Measurements from ENCODE around the gene ZMYM2. TPM values are rescaled to one million over a fixed set of nuclear protein-coding genes. Genes with fewer than 3 reads are reported as not detected.

Gene ZMYM2
- total and polyA plus RNA-seq, 2 experiments from 2014 or later: 87.9 to 159 TPM

DNA sequence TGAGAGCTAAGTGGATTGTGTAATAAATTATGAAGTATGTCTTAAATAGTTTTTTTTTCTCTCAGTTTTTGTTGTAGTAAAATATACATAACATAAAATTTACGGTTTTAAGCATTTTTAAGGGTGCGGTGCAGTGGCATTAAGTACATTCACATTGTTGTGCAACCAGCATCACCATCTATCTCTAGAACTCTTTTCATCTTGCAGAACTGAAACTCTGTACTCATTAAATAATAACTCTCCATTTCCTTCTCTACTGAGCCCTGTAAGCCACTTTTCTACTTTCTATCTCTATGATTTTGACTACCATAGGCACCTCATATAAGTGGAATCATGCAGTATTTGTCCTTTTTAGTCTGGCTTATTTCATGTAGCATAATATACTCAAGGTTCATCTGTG is 115.2 kb downstream of the ZMYM2 start:
- ATAC-seq (no peak), DNase-seq (ENCODE audit: low spot score) (no peak)
- H4K20me1 ChIP-seq (replicated peaks; ENCODE audit: insufficient read depth): peaks cover 11% of the 10 kb centered on the region; the same call in 1 of the 2 replicates
- peaks cover 9% of the 10 kb centered on the region for H3K36me3 ChIP-seq (ENCODE audit: insufficient read depth)
- H3K9me2 ChIP-seq (ENCODE audit: insufficient read depth): no peaks in the 10 kb centered on the region
- H3K27me3 ChIP-seq (ENCODE audit: insufficient read depth): no peaks in the 10 kb centered on the region
- no peaks in the 10 kb centered on the region for H3K9me3 Mint-ChIP-seq
- H3K4me3 ChIP-seq: no peak overlapping the region
- H2AFZ ChIP-seq: no peak overlapping the region
- H3K4me3 Mint-ChIP-seq: no peak overlapping the region
- peaks cover 4% of the 10 kb centered on the region for H3K27me3 Mint-ChIP-seq (ENCODE audit: insufficient read depth, low read depth, poor library complexity)
- H3K36me3 Mint-ChIP-seq (ENCODE audit: low read depth): peaks cover 64% of the 10 kb centered on the region
- no peak overlapping the region for H3K4me2 ChIP-seq
- H3K4me1 ChIP-seq (ENCODE audit: insufficient read depth): no peaks in the 10 kb centered on the region
- no peaks in the 10 kb centered on the region; the same call in 1 of the 2 replicates for H3F3A ChIP-seq (replicated peaks; ENCODE audit: low read depth)
- peaks cover 17% of the 10 kb centered on the region; the same call in 1 of the 2 replicates for H3K79me2 ChIP-seq (replicated peaks; ENCODE audit: insufficient read depth)
- no peak overlapping the region for H3K27ac ChIP-seq (ENCODE audit: low read depth)
- H3K27ac Mint-ChIP-seq: no peak overlapping the region
- no peaks in the 10 kb centered on the region for H3K4me1 Mint-ChIP-seq
- TF ChIP-seq POLR2AphosphoS5 (IDR thresholded peaks at IDR 0.05; ENCODE audit: low read depth) (no peak), EZH2 (IDR thresholded peaks at IDR 0.05; ENCODE audit: low read depth, unreplicated experiment) (no peak), JUNB (IDR thresholded peaks at IDR 0.05; ENCODE audit: unreplicated experiment) (no peak), NANOG (IDR thresholded peaks at IDR 0.05; ENCODE audit: borderline replicate concordance) (no peak), ZNF114 (CRISPR knock-in tag; IDR thresholded peaks at IDR 0.05) (no peak), CREB1 (CRISPR knock-in tag; IDR thresholded peaks at IDR 0.05; ENCODE audit: low read depth) (no peak), EZH2phosphoT487 (IDR thresholded peaks at IDR 0.05; ENCODE audit: unreplicated experiment) (no peak), ZNF331 (CRISPR knock-in tag; IDR thresholded peaks at IDR 0.05; ENCODE audit: low read depth) (no peak), CTCF (conservative IDR thresholded peaks at IDR 0.05; ENCODE audit: low read depth in 2 of 2) (no peak), STAT1 (IDR thresholded peaks at IDR 0.05; ENCODE audit: unreplicated experiment) (no peak)
- TF ChIP-seq, protein P1, sequence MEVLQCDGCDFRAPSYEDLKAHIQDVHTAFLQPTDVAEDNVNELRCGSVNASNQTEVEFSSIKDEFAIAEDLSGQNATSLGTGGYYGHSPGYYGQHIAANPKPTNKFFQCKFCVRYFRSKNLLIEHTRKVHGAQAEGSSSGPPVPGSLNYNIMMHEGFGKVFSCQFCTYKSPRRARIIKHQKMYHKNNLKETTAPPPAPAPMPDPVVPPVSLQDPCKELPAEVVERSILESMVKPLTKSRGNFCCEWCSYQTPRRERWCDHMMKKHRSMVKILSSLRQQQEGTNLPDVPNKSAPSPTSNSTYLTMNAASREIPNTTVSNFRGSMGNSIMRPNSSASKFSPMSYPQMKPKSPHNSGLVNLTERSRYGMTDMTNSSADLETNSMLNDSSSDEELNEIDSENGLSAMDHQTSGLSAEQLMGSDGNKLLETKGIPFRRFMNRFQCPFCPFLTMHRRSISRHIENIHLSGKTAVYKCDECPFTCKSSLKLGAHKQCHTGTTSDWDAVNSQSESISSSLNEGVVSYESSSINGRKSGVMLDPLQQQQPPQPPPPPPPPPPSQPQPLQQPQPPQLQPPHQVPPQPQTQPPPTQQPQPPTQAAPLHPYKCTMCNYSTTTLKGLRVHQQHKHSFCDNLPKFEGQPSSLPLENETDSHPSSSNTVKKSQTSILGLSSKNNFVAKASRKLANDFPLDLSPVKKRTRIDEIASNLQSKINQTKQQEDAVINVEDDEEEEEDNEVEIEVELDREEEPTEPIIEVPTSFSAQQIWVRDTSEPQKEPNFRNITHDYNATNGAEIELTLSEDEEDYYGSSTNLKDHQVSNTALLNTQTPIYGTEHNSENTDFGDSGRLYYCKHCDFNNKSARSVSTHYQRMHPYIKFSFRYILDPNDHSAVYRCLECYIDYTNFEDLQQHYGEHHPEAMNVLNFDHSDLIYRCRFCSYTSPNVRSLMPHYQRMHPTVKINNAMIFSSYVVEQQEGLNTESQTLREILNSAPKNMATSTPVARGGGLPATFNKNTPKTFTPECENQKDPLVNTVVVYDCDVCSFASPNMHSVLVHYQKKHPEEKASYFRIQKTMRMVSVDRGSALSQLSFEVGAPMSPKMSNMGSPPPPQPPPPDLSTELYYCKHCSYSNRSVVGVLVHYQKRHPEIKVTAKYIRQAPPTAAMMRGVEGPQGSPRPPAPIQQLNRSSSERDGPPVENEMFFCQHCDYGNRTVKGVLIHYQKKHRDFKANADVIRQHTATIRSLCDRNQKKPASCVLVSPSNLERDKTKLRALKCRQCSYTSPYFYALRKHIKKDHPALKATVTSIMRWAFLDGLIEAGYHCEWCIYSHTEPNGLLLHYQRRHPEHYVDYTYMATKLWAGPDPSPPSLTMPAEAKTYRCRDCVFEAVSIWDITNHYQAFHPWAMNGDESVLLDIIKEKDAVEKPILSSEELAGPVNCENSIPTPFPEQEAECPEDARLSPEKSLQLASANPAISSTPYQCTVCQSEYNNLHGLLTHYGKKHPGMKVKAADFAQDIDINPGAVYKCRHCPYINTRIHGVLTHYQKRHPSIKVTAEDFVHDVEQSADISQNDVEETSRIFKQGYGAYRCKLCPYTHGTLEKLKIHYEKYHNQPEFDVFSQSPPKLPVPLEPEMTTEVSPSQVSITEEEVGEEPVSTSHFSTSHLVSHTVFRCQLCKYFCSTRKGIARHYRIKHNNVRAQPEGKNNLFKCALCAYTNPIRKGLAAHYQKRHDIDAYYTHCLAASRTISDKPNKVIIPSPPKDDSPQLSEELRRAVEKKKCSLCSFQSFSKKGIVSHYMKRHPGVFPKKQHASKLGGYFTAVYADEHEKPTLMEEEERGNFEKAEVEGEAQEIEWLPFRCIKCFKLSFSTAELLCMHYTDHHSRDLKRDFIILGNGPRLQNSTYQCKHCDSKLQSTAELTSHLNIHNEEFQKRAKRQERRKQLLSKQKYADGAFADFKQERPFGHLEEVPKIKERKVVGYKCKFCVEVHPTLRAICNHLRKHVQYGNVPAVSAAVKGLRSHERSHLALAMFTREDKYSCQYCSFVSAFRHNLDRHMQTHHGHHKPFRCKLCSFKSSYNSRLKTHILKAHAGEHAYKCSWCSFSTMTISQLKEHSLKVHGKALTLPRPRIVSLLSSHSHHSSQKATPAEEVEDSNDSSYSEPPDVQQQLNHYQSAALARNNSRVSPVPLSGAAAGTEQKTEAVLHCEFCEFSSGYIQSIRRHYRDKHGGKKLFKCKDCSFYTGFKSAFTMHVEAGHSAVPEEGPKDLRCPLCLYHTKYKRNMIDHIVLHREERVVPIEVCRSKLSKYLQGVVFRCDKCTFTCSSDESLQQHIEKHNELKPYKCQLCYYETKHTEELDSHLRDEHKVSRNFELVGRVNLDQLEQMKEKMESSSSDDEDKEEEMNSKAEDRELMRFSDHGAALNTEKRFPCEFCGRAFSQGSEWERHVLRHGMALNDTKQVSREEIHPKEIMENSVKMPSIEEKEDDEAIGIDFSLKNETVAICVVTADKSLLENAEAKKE (CRISPR knock-in tag; IDR thresholded peaks at IDR 0.05): no peak
- TF ChIP-seq, protein P2, sequence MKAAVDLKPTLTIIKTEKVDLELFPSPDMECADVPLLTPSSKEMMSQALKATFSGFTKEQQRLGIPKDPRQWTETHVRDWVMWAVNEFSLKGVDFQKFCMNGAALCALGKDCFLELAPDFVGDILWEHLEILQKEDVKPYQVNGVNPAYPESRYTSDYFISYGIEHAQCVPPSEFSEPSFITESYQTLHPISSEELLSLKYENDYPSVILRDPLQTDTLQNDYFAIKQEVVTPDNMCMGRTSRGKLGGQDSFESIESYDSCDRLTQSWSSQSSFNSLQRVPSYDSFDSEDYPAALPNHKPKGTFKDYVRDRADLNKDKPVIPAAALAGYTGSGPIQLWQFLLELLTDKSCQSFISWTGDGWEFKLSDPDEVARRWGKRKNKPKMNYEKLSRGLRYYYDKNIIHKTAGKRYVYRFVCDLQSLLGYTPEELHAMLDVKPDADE (IDR thresholded peaks at IDR 0.05): no peak
- TF ChIP-seq, protein P3, sequence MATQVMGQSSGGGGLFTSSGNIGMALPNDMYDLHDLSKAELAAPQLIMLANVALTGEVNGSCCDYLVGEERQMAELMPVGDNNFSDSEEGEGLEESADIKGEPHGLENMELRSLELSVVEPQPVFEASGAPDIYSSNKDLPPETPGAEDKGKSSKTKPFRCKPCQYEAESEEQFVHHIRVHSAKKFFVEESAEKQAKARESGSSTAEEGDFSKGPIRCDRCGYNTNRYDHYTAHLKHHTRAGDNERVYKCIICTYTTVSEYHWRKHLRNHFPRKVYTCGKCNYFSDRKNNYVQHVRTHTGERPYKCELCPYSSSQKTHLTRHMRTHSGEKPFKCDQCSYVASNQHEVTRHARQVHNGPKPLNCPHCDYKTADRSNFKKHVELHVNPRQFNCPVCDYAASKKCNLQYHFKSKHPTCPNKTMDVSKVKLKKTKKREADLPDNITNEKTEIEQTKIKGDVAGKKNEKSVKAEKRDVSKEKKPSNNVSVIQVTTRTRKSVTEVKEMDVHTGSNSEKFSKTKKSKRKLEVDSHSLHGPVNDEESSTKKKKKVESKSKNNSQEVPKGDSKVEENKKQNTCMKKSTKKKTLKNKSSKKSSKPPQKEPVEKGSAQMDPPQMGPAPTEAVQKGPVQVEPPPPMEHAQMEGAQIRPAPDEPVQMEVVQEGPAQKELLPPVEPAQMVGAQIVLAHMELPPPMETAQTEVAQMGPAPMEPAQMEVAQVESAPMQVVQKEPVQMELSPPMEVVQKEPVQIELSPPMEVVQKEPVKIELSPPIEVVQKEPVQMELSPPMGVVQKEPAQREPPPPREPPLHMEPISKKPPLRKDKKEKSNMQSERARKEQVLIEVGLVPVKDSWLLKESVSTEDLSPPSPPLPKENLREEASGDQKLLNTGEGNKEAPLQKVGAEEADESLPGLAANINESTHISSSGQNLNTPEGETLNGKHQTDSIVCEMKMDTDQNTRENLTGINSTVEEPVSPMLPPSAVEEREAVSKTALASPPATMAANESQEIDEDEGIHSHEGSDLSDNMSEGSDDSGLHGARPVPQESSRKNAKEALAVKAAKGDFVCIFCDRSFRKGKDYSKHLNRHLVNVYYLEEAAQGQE (IDR thresholded peaks at IDR 0.05; ENCODE audit: unreplicated experiment): no peak

Data from GM23338 (cell line).